CD14-positive monocyte (primary cell): Measurements from ENCODE around the gene MAFF. TPM values are rescaled to one million over a fixed set of nuclear protein-coding genes. Genes with fewer than 3 reads are reported as not detected.

ENCODE experiments used
- DNase-seq, 3 donors: peaks; one replicate each; pipeline ENCODE4 v3.0.0-alpha.2; 2011 to 2022
- H2AFZ ChIP-seq: 2 replicates; pipeline ENCODE4 v1.6.0; 2012; ENCODE audit warnings: mild to moderate bottlenecking, low read depth, low read length, inconsistent platforms; ENCODE audit not compliant: insufficient read depth, poor library complexity, severe bottlenecking
- H3K27ac ChIP-seq, 2 donors: 1 replicate in 1 of 2; 2 replicates in 1 of 2; pipeline ENCODE4 v1.5.1; 2012 to 2013; ENCODE audit warnings: low read length in 2 of 2, control low read depth in 1 of 2, inconsistent platforms in 1 of 2, low read depth in 1 of 2, mild to moderate bottlenecking in 1 of 2
- H3K27me3 ChIP-seq, 2 donors: one replicate each; pipeline versions ENCODE4 v1.6.0 to v1.6.1; 2011 to 2013; ENCODE audit warnings: low read length in 2 of 2; ENCODE audit not compliant: control insufficient read depth in 2 of 2, insufficient read depth in 2 of 2
- H3K36me3 ChIP-seq, 2 donors: replicated peaks in 1 of 2; 1 replicate in 1 of 2; 2 replicates in 1 of 2; pipeline versions ENCODE4 v1.5.1 to v1.6.1; 2012 to 2013; ENCODE audit warnings: low read length in 2 of 2, control low read depth in 1 of 2, inconsistent platforms in 1 of 2, mild to moderate bottlenecking in 1 of 2; ENCODE audit not compliant: insufficient read depth in 2 of 2, control insufficient read depth in 1 of 2
- H3K4me1 ChIP-seq, 2 donors: 1 replicate in 1 of 2; 2 replicates in 1 of 2; pipeline versions ENCODE4 v1.5.1 to v1.6.1; 2012 to 2013; ENCODE audit warnings: low read length in 2 of 2, control low read depth in 1 of 2, inconsistent platforms in 1 of 2, mild to moderate bottlenecking in 1 of 2, moderate library complexity in 1 of 2; ENCODE audit not compliant: insufficient read depth in 2 of 2, control insufficient read depth in 1 of 2
- H3K4me2 ChIP-seq: replicated peaks from 2 replicates; pipeline ENCODE3; 2012; ENCODE audit warnings: low read length, moderate library complexity, mild to moderate bottlenecking; ENCODE audit not compliant: poor library complexity, severe bottlenecking; ENCODE audit errors: extremely low read depth
- H3K4me3 ChIP-seq, 3 experiments: fragments of 200-600 bp in 1 of 3; sonication (generic) in 1 of 3; replicated peaks in 1 of 3; 1 replicate in 2 of 3; 2 replicates in 1 of 3; pipeline ENCODE4 v1.5.1; 2011 to 2013; ENCODE audit warnings: low read length in 3 of 3, mild to moderate bottlenecking in 3 of 3, control low read depth in 2 of 3, low read depth in 2 of 3, inconsistent platforms in 1 of 3, moderate library complexity in 1 of 3
- H3K79me2 ChIP-seq: 2 replicates; pipeline ENCODE4 v1.6.0; 2012; ENCODE audit warnings: mild to moderate bottlenecking, control low read depth, inconsistent platforms, low read length, moderate library complexity; ENCODE audit not compliant: insufficient read depth
- H3K9ac ChIP-seq: 2 replicates; pipeline ENCODE4 v1.6.0; 2017; ENCODE audit warnings: low read length, mild to moderate bottlenecking; ENCODE audit not compliant: insufficient read depth, poor library complexity, severe bottlenecking
- H3K9me3 ChIP-seq, 2 donors: replicated peaks in 1 of 2; 1 replicate in 1 of 2; 2 replicates in 1 of 2; pipeline versions ENCODE4 v1.5.1 to v1.6.1; 2012 to 2013; ENCODE audit warnings: low read length in 2 of 2, control low read depth in 1 of 2; ENCODE audit not compliant: control insufficient read depth in 1 of 2, insufficient read depth in 1 of 2
- H4K20me1 ChIP-seq: 2 replicates; pipeline ENCODE4 v1.6.0; 2012; ENCODE audit warnings: mild to moderate bottlenecking, low read length, control low read depth, moderate library complexity; ENCODE audit not compliant: insufficient read depth
- H3K27ac Mint-ChIP-seq, 7 donors: one replicate each; pipeline ENCODE4 v1.8.0; 2020; ENCODE audit warnings: mild to moderate bottlenecking in 7 of 7, mixed read lengths in 7 of 7, moderate library complexity in 6 of 7, inconsistent platforms in 2 of 7
- H3K27me3 Mint-ChIP-seq, 3 donors: one replicate each; pipeline ENCODE4 v1.8.0; 2021 to 2022; ENCODE audit warnings: low read depth in 3 of 3, mild to moderate bottlenecking in 3 of 3, mixed read lengths in 3 of 3, moderate library complexity in 3 of 3, inconsistent platforms in 1 of 3
- H3K36me3 Mint-ChIP-seq, 2 donors: one replicate each; pipeline ENCODE4 v1.8.0; 2020; ENCODE audit warnings: mixed read lengths in 2 of 2, inconsistent platforms in 1 of 2, mild to moderate bottlenecking in 1 of 2
- H3K4me1 Mint-ChIP-seq: one replicate; pipeline ENCODE4 v1.8.0; 2020; ENCODE audit warnings: mild to moderate bottlenecking, mixed read lengths
- H3K4me3 Mint-ChIP-seq, 2 donors: one replicate each; pipeline ENCODE4 v1.8.0; 2020; ENCODE audit warnings: mild to moderate bottlenecking in 2 of 2, mixed read lengths in 2 of 2, moderate library complexity in 1 of 2
- H3K9me3 Mint-ChIP-seq, 7 donors: one replicate each; pipeline ENCODE4 v1.8.0; 2020 to 2022; ENCODE audit warnings: mixed read lengths in 7 of 7, mild to moderate bottlenecking in 6 of 7, moderate library complexity in 6 of 7, inconsistent platforms in 2 of 7
- CTCF ChIP-seq: fragments of 200-600 bp; IDR thresholded peaks from one replicate; pipeline ENCODE4 v1.8.0; 2022; ENCODE audit warnings: antibody characterized with exemption, mild to moderate bottlenecking
- WGBS: methylation state at CpG from one replicate; pipeline ENCODE4 v1.1.5; 2013; ENCODE audit warnings: missing lambda C conversion rate; ENCODE audit not compliant: insufficient coverage; 5-methylcytosine and 5-hydroxymethylcytosine counted together
- intact Hi-C, 2 donors: fragments of 100-400 bp; cut with micrococcal nuclease; formaldehyde crosslinking; loops; one replicate each; pipeline versions ENCODE4 v1.15.0 to v1.15.1; 2023
- polyA plus RNA-seq, 3 donors: library from polyadenylated mRNA; depleted of rRNA in 1 of 3; unstranded in 2 of 3; stranded (reverse) in 1 of 3; fragments of 300-500 nt in 2 of 3; fragments of >200 nt in 1 of 3; fragmentation: Illumina TruSeq in 2 of 3; gene quantifications; 1 replicate in 2 of 3; 2 replicates in 1 of 3; pipeline ENCODE4 v1.2.3, GENCODE V29; 2012 to 2021

Gene MAFF
- polyA plus RNA-seq, 3 donors = 1.5 to 67.3 (median 2.0) TPM

DNA sequence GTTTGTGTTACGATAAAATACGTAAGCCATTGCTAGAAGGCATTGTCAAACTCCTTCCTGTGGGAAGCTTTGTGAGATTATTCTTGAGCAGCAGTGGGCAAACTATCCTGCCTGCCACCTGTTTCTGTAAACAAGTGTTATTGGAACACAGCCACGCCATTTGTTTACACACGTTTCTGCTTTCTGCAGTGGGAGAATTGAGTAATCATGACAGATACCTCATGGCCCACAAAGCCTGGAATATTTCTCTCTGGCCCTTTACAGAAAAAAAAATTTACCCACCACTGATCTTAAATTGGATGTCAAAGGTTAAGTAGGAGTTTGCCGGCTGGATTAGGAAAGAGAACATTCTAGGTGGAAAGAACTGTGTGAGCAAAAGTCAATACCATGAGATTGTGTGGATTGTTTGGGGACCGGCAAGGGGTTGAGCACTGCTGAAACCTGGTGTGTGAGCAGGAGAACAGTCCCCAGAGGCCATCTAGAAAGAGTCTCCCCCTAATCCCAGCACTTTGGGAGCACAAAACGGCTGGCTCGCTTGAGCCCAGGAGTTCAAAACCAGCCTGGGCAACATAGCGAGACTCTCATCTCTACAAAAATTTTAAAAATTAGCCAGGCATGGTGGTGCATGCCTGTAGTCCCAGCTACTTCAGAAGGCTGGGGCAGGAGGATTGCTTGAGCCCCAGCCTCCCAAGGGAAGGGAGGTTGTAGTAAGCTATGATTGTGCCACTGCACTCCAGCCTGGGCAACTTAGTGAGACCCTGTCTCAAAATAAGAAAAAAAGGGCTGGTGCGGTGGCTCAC lies 14.2 kb upstream of the MAFF start:
- Histone ChIP-seq H3K4me2 (no peak overlapping the region), H2AFZ (no peak overlapping the region), H3K4me3 (no peak overlapping the region), H3K9ac (no peak overlapping the region), H3K79me2 (no peaks in the 10 kb centered on the region), H3K4me1 (peaks cover under 1 to 6% of the 10 kb centered on the region in 2 donors), H3K9me3 (no peaks in the 10 kb centered on the region), H3K27ac (no peak overlapping the region), H4K20me1 (no peaks in the 10 kb centered on the region), H3K27me3 (no peaks in the 10 kb centered on the region), H3K36me3 (no peaks in the 10 kb centered on the region)
- intact Hi-C loops = no loop called here
- no peak overlapping the region for H3K4me3 Mint-ChIP-seq
- peaks cover 13% of the 10 kb centered on the region for H3K4me1 Mint-ChIP-seq
- 98% methylated on average over 4 of the region's 10 CpGs for WGBS
- no peak overlapping the region for H3K27ac Mint-ChIP-seq
- peaks cover 0 to 4% (median 4%) of the 10 kb centered on the region in 3 donors for H3K27me3 Mint-ChIP-seq
- no peak for DNase-seq
- no peak for TF ChIP-seq CTCF
- no peaks in the 10 kb centered on the region for H3K36me3 Mint-ChIP-seq
- no peaks in the 10 kb centered on the region for H3K9me3 Mint-ChIP-seq

DNA sequence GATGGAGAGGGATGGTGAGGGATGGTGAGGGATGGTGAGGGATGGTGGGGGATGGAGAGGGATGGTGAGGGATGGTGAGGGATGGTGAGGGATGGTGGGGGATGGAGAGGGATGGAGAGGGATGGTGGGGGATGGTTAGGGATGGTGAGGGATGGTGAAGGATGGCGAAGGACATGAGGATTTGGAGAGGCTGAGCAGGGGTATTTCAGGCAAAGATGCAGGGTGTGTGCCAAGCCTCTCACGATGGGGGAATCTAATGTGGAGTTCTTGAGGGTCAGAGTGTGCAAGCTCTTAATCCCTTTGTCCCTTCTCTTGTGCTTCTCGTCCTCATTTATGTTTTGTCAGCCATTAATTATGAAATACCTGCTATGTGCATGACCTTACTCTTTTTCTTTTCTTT lies 12.7 kb upstream of the MAFF start:
- no peak for TF ChIP-seq CTCF
- Histone ChIP-seq H3K9me3 (no peaks in the 10 kb centered on the region), H3K36me3 (no peaks in the 10 kb centered on the region), H3K9ac (no peak overlapping the region), H3K4me2 (no peak overlapping the region), H4K20me1 (no peaks in the 10 kb centered on the region), H3K27ac (no peak overlapping the region), H3K4me3 (no peak overlapping the region), H3K79me2 (no peaks in the 10 kb centered on the region), H3K4me1 (peaks cover 15 to 21% of the 10 kb centered on the region in 2 donors), H2AFZ (no peak overlapping the region), H3K27me3 (no peaks in the 10 kb centered on the region)
- peaks cover 0 to 5% (median 3%) of the 10 kb centered on the region in 3 donors for H3K27me3 Mint-ChIP-seq
- no peak overlapping the region for H3K27ac Mint-ChIP-seq
- H3K9me3 Mint-ChIP-seq = peaks cover 0 to 5% (median 0%) of the 10 kb centered on the region in 7 donors
- peaks cover 23% of the 10 kb centered on the region for H3K4me1 Mint-ChIP-seq
- no peaks in the 10 kb centered on the region for H3K36me3 Mint-ChIP-seq
- DNase-seq = no peak
- intact Hi-C loops = no loop called here
- 100% methylated on average over 1 of the region's 3 CpGs for WGBS
- no peak overlapping the region for H3K4me3 Mint-ChIP-seq
